SU-DHL-6 (cell line): ENCODE results near the gene GJA9.

Experiments
- EZH2phosphoT487 ChIP-seq: fragments of 200-600 bp; sonication (generic), shearing (Covaris generic); conservative IDR thresholded peaks from 2 replicates; pipeline ENCODE4 v1.6.1; 2018; ENCODE audit warnings: mild to moderate bottlenecking, antibody characterized with exemption, low read length, moderate library complexity, mixed read lengths
- TF ChIP-seq, protein P1 (sequence below): fragments of 200-600 bp; sonication (generic); IDR thresholded peaks from one replicate; pipeline ENCODE4 v1.5.1; 2017; ENCODE audit warnings: antibody characterized with exemption, mild to moderate bottlenecking, low read length, moderate library complexity; ENCODE audit not compliant: insufficient read depth, poor library complexity, severe bottlenecking

DNA sequence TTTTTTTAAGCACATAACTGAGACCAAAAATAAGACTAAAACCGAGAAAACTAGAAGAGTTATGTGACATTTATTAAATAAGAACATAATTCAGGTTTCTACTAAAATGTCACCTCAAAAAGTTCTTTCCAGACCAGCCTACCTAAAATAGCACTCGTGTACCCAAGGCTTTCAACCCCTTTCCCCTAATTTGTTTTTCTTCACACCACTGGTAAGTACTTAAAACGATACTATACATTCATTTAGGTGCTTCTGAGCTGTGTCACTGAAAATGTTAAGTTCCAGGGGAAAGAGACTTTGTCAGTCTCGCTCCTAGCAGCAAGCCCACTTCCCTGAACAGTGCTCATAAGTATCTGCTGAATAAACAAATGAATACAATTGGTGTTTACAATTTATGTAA is 28.6 kb downstream of the GJA9 start:
- TF ChIP-seq, protein P1, sequence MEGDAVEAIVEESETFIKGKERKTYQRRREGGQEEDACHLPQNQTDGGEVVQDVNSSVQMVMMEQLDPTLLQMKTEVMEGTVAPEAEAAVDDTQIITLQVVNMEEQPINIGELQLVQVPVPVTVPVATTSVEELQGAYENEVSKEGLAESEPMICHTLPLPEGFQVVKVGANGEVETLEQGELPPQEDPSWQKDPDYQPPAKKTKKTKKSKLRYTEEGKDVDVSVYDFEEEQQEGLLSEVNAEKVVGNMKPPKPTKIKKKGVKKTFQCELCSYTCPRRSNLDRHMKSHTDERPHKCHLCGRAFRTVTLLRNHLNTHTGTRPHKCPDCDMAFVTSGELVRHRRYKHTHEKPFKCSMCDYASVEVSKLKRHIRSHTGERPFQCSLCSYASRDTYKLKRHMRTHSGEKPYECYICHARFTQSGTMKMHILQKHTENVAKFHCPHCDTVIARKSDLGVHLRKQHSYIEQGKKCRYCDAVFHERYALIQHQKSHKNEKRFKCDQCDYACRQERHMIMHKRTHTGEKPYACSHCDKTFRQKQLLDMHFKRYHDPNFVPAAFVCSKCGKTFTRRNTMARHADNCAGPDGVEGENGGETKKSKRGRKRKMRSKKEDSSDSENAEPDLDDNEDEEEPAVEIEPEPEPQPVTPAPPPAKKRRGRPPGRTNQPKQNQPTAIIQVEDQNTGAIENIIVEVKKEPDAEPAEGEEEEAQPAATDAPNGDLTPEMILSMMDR: no peak
- TF ChIP-seq EZH2phosphoT487: no peak
